ENCODE measurements around the gene MAMLD1.

The MAMLD1 gene

DNA sequence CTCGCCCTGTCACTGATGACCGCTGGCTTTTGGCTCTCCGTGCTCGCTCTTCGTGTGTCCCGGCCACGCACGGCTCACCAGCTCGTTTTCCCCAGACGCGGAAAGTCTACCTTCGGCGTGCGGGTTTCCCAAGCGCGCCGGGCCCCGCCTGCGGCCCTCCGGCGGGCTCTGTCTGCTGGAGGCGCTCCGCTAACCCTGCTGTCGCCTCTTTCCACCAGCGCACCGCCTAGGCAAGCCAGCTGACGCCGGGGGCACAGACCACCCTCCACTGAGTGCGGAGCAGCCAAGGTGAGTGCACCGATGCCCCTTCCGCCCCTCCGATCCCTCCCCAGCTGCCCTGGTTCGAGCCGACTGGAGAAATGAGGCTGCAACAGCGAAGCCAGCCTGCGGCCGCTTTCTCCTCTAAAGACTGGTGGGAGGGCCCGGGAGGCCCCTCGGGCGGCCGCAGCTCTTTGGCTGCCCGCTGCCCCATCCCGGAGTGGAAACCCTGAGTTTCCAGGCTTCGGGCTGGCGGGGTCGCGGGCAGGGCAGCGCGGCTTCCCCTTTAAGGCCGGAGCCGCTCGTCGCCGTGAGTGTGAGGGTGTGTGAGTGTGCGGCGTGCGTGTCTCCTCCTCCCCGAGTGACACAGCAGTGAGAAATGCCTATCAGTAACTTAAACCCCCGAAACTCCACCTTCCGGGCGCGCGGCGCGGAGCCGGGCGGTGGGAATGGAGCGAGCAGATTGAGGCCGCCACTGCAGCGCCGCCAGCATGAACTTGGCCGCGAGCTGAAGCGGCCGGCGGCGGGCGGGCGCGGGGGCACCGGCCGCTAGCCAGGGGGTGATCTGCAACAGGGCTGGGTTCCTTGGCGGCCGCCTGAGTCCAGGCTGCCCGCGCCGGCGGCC lies at the start of gene MAMLD1:
Gene MAMLD1, plus strand, starts transcription at position 719 of the 883 bp plus-strand sequence. CDS start 82,200 bp downstream, outside the sequence.
- Histone ChIP-seq H3K36me3 (ENCODE audit: insufficient read depth, insufficient read length, low read length) (no peaks in the 10 kb centered on the region), H3K4me3 (ENCODE audit: insufficient read length, low read depth) (peak within 1 kb of the TSS; percentile 32), H3K27me3 (ENCODE audit: insufficient read depth, insufficient read length) (peaks cover 74% of the 10 kb centered on the region), H3K9me3 (ENCODE audit: insufficient read depth, low read length) (no peaks in the 10 kb centered on the region), H3K4me1 (ENCODE audit: insufficient read depth, insufficient read length) (peaks cover 2% of the 10 kb centered on the region), H3K9ac (ENCODE audit: insufficient read length, low read depth) (peak within 1 kb of the TSS; percentile 42)
- DNase-seq (ENCODE audit: low read depth, low spot score) = no peak
- TF ChIP-seq ZNF274 (IDR thresholded peaks at IDR 0.05; ENCODE audit: low read depth, low read length) (no peak), YY1 (IDR thresholded peaks at IDR 0.05; ENCODE audit: insufficient read depth, insufficient read length) (no peak), SUZ12 (IDR thresholded peaks at IDR 0.05; ENCODE audit: extremely low read depth, insufficient read depth, insufficient read length) (no peak)

GRCh38 chrX:150313514-150313913 lies 49.6 kb upstream of the MAMLD1 start:
- Histone ChIP-seq H3K9me3 (ENCODE audit: insufficient read depth, low read length) (no peaks in the 10 kb centered on the region), H3K4me1 (ENCODE audit: insufficient read depth, insufficient read length) (no peaks in the 10 kb centered on the region), H3K4me3 (ENCODE audit: insufficient read length, low read depth) (no peak overlapping the region), H3K9ac (ENCODE audit: insufficient read length, low read depth) (no peak overlapping the region), H3K36me3 (ENCODE audit: insufficient read depth, insufficient read length, low read length) (no peaks in the 10 kb centered on the region), H3K27me3 (ENCODE audit: insufficient read depth, insufficient read length) (no peaks in the 10 kb centered on the region)
- DNase-seq (ENCODE audit: low read depth, low spot score) = no peak
- TF ChIP-seq YY1 (IDR thresholded peaks at IDR 0.05; ENCODE audit: insufficient read depth, insufficient read length) = no peak

DNA sequence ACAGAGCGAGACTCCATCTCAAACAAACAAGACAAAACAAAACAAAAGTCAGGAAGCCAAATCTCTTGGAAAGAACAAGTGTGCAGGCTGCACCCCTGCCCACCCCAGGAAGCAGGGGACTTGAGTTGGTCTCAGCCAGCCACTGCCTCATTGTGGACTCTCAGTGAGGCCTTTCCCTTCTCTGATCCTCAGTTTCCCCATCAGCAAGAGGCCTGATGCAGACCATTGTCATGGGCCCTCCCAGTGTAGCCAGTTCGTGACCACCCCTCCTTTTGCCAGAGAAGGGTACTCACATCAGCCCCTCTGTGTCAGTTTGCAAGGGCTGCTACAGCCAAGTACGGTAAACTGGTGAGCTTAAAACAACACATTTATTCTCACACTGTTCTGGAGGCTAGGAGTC lies 48.9 kb upstream of the MAMLD1 start:
- TF ChIP-seq ZNF274 (IDR thresholded peaks at IDR 0.05; ENCODE audit: low read depth, low read length) = no peak
- TF ChIP-seq SUZ12 (IDR thresholded peaks at IDR 0.05; ENCODE audit: extremely low read depth, insufficient read depth, insufficient read length) = no peak
- no peak for TF ChIP-seq YY1 (IDR thresholded peaks at IDR 0.05; ENCODE audit: insufficient read depth, insufficient read length)
- Histone ChIP-seq H3K36me3 (ENCODE audit: insufficient read depth, insufficient read length, low read length) (no peaks in the 10 kb centered on the region), H3K4me3 (ENCODE audit: insufficient read length, low read depth) (no peak overlapping the region), H3K9me3 (ENCODE audit: insufficient read depth, low read length) (no peaks in the 10 kb centered on the region), H3K27me3 (ENCODE audit: insufficient read depth, insufficient read length) (no peaks in the 10 kb centered on the region), H3K4me1 (ENCODE audit: insufficient read depth, insufficient read length) (no peaks in the 10 kb centered on the region), H3K9ac (ENCODE audit: insufficient read length, low read depth) (no peak overlapping the region)
- DNase-seq (ENCODE audit: low read depth, low spot score) = no peak

- Histone ChIP-seq H3K9me3 (ENCODE audit: insufficient read depth, low read length) (no peaks in the 10 kb centered on the region), H3K4me3 (ENCODE audit: insufficient read length, low read depth) (no peak overlapping the region), H3K4me1 (ENCODE audit: insufficient read depth, insufficient read length) (no peaks in the 10 kb centered on the region), H3K36me3 (ENCODE audit: insufficient read depth, insufficient read length, low read length) (no peaks in the 10 kb centered on the region), H3K27me3 (ENCODE audit: insufficient read depth, insufficient read length) (no peaks in the 10 kb centered on the region), H3K9ac (ENCODE audit: insufficient read length, low read depth) (no peak overlapping the region)
- DNase-seq (ENCODE audit: low read depth, low spot score) = no peak
- TF ChIP-seq ZNF274 (IDR thresholded peaks at IDR 0.05; ENCODE audit: low read depth, low read length) (no peak), YY1 (IDR thresholded peaks at IDR 0.05; ENCODE audit: insufficient read depth, insufficient read length) (no peak), SUZ12 (IDR thresholded peaks at IDR 0.05; ENCODE audit: extremely low read depth, insufficient read depth, insufficient read length) (no peak)
These were observed 46.6 kb upstream of the MAMLD1 start for GRCh38 chrX:150316564-150316963.

DNA sequence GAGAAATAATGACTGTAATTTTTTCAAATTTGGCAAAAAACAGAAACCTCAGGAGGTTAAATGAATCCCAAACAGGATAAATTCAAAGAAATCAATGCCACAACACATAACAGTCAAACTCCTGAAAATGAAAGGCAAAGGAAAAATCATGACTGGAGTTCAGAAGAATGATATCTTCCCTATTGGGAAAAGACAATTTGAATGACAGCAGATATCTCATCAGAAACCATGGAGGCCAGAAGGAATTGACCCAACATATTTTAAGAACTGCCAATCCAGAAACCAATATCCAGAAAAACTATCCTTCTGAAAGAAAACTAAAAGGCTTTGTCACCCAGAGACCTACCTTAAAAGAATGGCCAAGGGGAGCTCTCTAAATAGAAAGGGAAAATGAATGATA lies 40.1 kb upstream of the MAMLD1 start:
- no peaks in the 10 kb centered on the region for H3K4me1 ChIP-seq (ENCODE audit: insufficient read depth, insufficient read length)
- no peaks in the 10 kb centered on the region for H3K27me3 ChIP-seq (ENCODE audit: insufficient read depth, insufficient read length)
- no peak overlapping the region for H3K9ac ChIP-seq (ENCODE audit: insufficient read length, low read depth)
- no peaks in the 10 kb centered on the region for H3K36me3 ChIP-seq (ENCODE audit: insufficient read depth, insufficient read length, low read length)
- TF ChIP-seq YY1 (IDR thresholded peaks at IDR 0.05; ENCODE audit: insufficient read depth, insufficient read length) (no peak), SUZ12 (IDR thresholded peaks at IDR 0.05; ENCODE audit: extremely low read depth, insufficient read depth, insufficient read length) (no peak), ZNF274 (IDR thresholded peaks at IDR 0.05; ENCODE audit: low read depth, low read length) (no peak)
- H3K4me3 ChIP-seq (ENCODE audit: insufficient read length, low read depth) = no peak overlapping the region
- no peaks in the 10 kb centered on the region for H3K9me3 ChIP-seq (ENCODE audit: insufficient read depth, low read length)
- no peak for DNase-seq (ENCODE audit: low read depth, low spot score)

- Histone ChIP-seq H3K4me1 (ENCODE audit: insufficient read depth, insufficient read length) (no peaks in the 10 kb centered on the region), H3K9ac (ENCODE audit: insufficient read length, low read depth) (no peak overlapping the region), H3K9me3 (ENCODE audit: insufficient read depth, low read length) (no peaks in the 10 kb centered on the region), H3K27me3 (ENCODE audit: insufficient read depth, insufficient read length) (no peaks in the 10 kb centered on the region), H3K4me3 (ENCODE audit: insufficient read length, low read depth) (no peak overlapping the region), H3K36me3 (ENCODE audit: insufficient read depth, insufficient read length, low read length) (no peaks in the 10 kb centered on the region)
- no peak for DNase-seq (ENCODE audit: low read depth, low spot score)
- TF ChIP-seq ZNF274 (IDR thresholded peaks at IDR 0.05; ENCODE audit: low read depth, low read length) (no peak), SUZ12 (IDR thresholded peaks at IDR 0.05; ENCODE audit: extremely low read depth, insufficient read depth, insufficient read length) (no peak), YY1 (IDR thresholded peaks at IDR 0.05; ENCODE audit: insufficient read depth, insufficient read length) (no peak)
These were observed 38.9 kb upstream of the MAMLD1 start for GRCh38 chrX:150324035-150324728.

- Histone ChIP-seq H3K36me3 (ENCODE audit: insufficient read depth, insufficient read length, low read length) (no peaks in the 10 kb centered on the region), H3K9me3 (ENCODE audit: insufficient read depth, low read length) (no peaks in the 10 kb centered on the region), H3K9ac (ENCODE audit: insufficient read length, low read depth) (no peak overlapping the region), H3K27me3 (ENCODE audit: insufficient read depth, insufficient read length) (no peaks in the 10 kb centered on the region), H3K4me1 (ENCODE audit: insufficient read depth, insufficient read length) (no peaks in the 10 kb centered on the region), H3K4me3 (ENCODE audit: insufficient read length, low read depth) (no peak overlapping the region)
- DNase-seq (ENCODE audit: low read depth, low spot score) = no peak
- TF ChIP-seq YY1 (IDR thresholded peaks at IDR 0.05; ENCODE audit: insufficient read depth, insufficient read length) (no peak), ZNF274 (IDR thresholded peaks at IDR 0.05; ENCODE audit: low read depth, low read length) (no peak), SUZ12 (IDR thresholded peaks at IDR 0.05; ENCODE audit: extremely low read depth, insufficient read depth, insufficient read length) (no peak)
These were observed 38.2 kb upstream of the MAMLD1 start for GRCh38 chrX:150324919-150325318.
